Gastroesophageal sphincter (tissue), 3 donors: ENCODE measurements around the gene MIGA1.

Experiments
- POLR2A ChIP-seq, 2 donors: fragments of 450-650 bp; IDR thresholded peaks; one replicate each; pipeline ENCODE4 v1.6.1; 2017; ENCODE audit warnings: antibody characterized with exemption in 2 of 2, mild to moderate bottlenecking in 2 of 2, moderate library complexity in 1 of 2
- POLR2AphosphoS5 ChIP-seq: sonication (generic); formaldehyde crosslinking; IDR thresholded peaks from one replicate; pipeline ENCODE4 v1.6.1; 2017; ENCODE audit warnings: antibody characterized with exemption
- TF ChIP-seq, protein P1 (sequence below), 4 experiments: fragments of 200-600 bp in 2 of 4; fragments of 450-650 bp in 2 of 4; sonication (generic) in 1 of 4; IDR thresholded peaks; one replicate each; pipeline ENCODE4 v1.5.1; 2017 to 2019; ENCODE audit warnings: antibody characterized with exemption in 4 of 4, mild to moderate bottlenecking in 2 of 4, moderate library complexity in 2 of 4

DNA sequence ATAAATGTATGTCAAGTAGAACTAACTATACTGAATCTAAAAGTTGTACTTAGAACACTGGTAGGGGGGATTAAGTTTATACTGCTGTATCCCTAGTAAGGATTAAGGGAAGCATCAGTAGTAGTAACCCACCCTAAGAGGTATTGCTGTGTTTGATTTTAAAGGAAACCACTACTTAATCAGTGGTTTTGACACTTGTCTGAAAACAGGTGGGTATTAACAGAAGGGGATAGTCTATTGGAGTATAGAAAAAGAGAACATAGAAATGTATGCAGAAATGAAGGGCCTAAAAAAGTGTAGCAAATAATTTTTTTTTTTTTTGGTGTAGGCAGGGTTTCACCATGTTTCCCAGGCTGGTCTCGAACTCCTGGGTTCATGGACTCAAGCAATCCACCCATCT, 2.2 kb downstream of the MIGA1 start:
- TF ChIP-seq, protein P1, sequence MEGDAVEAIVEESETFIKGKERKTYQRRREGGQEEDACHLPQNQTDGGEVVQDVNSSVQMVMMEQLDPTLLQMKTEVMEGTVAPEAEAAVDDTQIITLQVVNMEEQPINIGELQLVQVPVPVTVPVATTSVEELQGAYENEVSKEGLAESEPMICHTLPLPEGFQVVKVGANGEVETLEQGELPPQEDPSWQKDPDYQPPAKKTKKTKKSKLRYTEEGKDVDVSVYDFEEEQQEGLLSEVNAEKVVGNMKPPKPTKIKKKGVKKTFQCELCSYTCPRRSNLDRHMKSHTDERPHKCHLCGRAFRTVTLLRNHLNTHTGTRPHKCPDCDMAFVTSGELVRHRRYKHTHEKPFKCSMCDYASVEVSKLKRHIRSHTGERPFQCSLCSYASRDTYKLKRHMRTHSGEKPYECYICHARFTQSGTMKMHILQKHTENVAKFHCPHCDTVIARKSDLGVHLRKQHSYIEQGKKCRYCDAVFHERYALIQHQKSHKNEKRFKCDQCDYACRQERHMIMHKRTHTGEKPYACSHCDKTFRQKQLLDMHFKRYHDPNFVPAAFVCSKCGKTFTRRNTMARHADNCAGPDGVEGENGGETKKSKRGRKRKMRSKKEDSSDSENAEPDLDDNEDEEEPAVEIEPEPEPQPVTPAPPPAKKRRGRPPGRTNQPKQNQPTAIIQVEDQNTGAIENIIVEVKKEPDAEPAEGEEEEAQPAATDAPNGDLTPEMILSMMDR (IDR thresholded peaks at IDR 0.05): no peak
- TF ChIP-seq POLR2A (IDR thresholded peaks at IDR 0.05) (no peak), POLR2AphosphoS5 (no peak)
